ENCODE results near the gene FOXRED2. TPM values are rescaled to one million over a fixed set of nuclear protein-coding genes. Genes with fewer than 3 reads are reported as not detected.

Gene FOXRED2
- total and polyA plus RNA-seq, 2 experiments from 2014 or later, result 11.5 to 38.3 TPM

DNA sequence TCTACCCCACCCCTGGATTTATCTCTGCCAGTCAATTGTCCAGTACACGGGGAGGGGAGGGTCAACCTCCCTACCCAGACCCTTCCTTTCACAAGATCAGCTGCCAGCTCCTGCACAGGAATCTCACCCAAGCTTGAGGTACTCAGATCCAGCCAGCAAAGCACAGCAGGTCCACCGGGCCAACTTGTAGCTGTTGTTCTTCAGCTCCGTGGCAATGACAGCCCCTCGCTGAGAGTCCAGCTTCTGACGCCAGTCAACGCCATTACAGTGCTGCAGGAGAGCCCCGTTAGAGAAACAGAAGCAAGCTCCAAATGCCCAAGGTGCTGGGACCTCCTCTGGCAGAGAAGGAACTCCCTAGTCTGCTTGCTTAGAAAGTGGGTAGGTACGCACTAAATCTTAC is 5.5 kb upstream of the FOXRED2 start (continued):
- TF ChIP-seq, protein P1, sequence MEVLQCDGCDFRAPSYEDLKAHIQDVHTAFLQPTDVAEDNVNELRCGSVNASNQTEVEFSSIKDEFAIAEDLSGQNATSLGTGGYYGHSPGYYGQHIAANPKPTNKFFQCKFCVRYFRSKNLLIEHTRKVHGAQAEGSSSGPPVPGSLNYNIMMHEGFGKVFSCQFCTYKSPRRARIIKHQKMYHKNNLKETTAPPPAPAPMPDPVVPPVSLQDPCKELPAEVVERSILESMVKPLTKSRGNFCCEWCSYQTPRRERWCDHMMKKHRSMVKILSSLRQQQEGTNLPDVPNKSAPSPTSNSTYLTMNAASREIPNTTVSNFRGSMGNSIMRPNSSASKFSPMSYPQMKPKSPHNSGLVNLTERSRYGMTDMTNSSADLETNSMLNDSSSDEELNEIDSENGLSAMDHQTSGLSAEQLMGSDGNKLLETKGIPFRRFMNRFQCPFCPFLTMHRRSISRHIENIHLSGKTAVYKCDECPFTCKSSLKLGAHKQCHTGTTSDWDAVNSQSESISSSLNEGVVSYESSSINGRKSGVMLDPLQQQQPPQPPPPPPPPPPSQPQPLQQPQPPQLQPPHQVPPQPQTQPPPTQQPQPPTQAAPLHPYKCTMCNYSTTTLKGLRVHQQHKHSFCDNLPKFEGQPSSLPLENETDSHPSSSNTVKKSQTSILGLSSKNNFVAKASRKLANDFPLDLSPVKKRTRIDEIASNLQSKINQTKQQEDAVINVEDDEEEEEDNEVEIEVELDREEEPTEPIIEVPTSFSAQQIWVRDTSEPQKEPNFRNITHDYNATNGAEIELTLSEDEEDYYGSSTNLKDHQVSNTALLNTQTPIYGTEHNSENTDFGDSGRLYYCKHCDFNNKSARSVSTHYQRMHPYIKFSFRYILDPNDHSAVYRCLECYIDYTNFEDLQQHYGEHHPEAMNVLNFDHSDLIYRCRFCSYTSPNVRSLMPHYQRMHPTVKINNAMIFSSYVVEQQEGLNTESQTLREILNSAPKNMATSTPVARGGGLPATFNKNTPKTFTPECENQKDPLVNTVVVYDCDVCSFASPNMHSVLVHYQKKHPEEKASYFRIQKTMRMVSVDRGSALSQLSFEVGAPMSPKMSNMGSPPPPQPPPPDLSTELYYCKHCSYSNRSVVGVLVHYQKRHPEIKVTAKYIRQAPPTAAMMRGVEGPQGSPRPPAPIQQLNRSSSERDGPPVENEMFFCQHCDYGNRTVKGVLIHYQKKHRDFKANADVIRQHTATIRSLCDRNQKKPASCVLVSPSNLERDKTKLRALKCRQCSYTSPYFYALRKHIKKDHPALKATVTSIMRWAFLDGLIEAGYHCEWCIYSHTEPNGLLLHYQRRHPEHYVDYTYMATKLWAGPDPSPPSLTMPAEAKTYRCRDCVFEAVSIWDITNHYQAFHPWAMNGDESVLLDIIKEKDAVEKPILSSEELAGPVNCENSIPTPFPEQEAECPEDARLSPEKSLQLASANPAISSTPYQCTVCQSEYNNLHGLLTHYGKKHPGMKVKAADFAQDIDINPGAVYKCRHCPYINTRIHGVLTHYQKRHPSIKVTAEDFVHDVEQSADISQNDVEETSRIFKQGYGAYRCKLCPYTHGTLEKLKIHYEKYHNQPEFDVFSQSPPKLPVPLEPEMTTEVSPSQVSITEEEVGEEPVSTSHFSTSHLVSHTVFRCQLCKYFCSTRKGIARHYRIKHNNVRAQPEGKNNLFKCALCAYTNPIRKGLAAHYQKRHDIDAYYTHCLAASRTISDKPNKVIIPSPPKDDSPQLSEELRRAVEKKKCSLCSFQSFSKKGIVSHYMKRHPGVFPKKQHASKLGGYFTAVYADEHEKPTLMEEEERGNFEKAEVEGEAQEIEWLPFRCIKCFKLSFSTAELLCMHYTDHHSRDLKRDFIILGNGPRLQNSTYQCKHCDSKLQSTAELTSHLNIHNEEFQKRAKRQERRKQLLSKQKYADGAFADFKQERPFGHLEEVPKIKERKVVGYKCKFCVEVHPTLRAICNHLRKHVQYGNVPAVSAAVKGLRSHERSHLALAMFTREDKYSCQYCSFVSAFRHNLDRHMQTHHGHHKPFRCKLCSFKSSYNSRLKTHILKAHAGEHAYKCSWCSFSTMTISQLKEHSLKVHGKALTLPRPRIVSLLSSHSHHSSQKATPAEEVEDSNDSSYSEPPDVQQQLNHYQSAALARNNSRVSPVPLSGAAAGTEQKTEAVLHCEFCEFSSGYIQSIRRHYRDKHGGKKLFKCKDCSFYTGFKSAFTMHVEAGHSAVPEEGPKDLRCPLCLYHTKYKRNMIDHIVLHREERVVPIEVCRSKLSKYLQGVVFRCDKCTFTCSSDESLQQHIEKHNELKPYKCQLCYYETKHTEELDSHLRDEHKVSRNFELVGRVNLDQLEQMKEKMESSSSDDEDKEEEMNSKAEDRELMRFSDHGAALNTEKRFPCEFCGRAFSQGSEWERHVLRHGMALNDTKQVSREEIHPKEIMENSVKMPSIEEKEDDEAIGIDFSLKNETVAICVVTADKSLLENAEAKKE (CRISPR knock-in tag; IDR thresholded peaks at IDR 0.05), result no peak
- TF ChIP-seq CREB1 (CRISPR knock-in tag; IDR thresholded peaks at IDR 0.05; ENCODE audit: low read depth) (no peak), REST (IDR thresholded peaks at IDR 0.05; ENCODE audit: unreplicated experiment) (no peak), JUNB (IDR thresholded peaks at IDR 0.05; ENCODE audit: unreplicated experiment) (no peak), ETS1 (IDR thresholded peaks at IDR 0.05) (no peak)

Measured in GM23338 (cell line).